ENCODE measurements around the gene FAM131C.
"Not testable (repeated sequence)": the region's sequence is repeated elsewhere in the genome, so short reads cannot be mapped to it uniquely, and the experiment has no call there.

- TF ChIP-seq CTCF, POLR2AphosphoS5, EP300, POLR2A (IDR thresholded peaks at IDR 0.05): not testable (repeated sequence)
Observed at GRCh38 chr1:16042654-16043053, 30.8 kb downstream of the FAM131C start.

Measured in stomach (tissue), 4 donors.